EL (cell line): ENCODE data around the gene THEM4.
A peak's percentile ranks its signal among the peaks of the same experiment; 100 is the strongest.
"Not testable (repeated sequence)": the region's sequence is repeated elsewhere in the genome, so short reads cannot be mapped to it uniquely, and the experiment has no call there.

ENCODE experiments used
- DNase-seq: peaks from one replicate; pipeline ENCODE4 v3.0.0-alpha.2; 2016

Gene THEM4

GRCh38 chr1:151924691-151925587 lies 15.6 kb upstream of the THEM4 start:
- DNase-seq: no peak

- no peak for DNase-seq
Measured at GRCh38 chr1:151923422-151923821, 14.1 kb upstream of the THEM4 start.

GRCh38 chr1:151920149-151920548 lies 10.8 kb upstream of the THEM4 start:
- no peak for DNase-seq

GRCh38 chr1:151918819-151919610 lies 9.7 kb upstream of the THEM4 start:
- DNase-seq: no peak

GRCh38 chr1:151918156-151918555 lies 8.8 kb upstream of the THEM4 start:
- DNase-seq: no peak

- DNase-seq: no peak
Measured at GRCh38 chr1:151916726-151917370, 7.5 kb upstream of the THEM4 start.

- DNase-seq: no peak
Measured at GRCh38 chr1:151915061-151915686, 5.9 kb upstream of the THEM4 start.

GRCh38 chr1:151914076-151914475 lies 4.8 kb upstream of the THEM4 start:
- no peak for DNase-seq

GRCh38 chr1:151912973-151913372 lies 3.7 kb upstream of the THEM4 start:
- DNase-seq: no peak

- peak; percentile 34 for DNase-seq
Measured at GRCh38 chr1:151908228-151908691, 1.1 kb downstream of the THEM4 start.

- DNase-seq: no peak
Measured at GRCh38 chr1:151907363-151908139, 1.8 kb downstream of the THEM4 start.

GRCh38 chr1:151906324-151906645 lies 3.0 kb downstream of the THEM4 start:
- not testable (repeated sequence) for DNase-seq

GRCh38 chr1:151905443-151906323 lies 3.6 kb downstream of the THEM4 start:
- DNase-seq: peak; percentile 34

- DNase-seq: no peak
Measured at GRCh38 chr1:151905070-151905442, 4.3 kb downstream of the THEM4 start.

- no peak for DNase-seq
Measured at GRCh38 chr1:151902858-151903257, 6.5 kb downstream of the THEM4 start.

GRCh38 chr1:151900804-151901203 lies 8.5 kb downstream of the THEM4 start:
- not testable (repeated sequence) for DNase-seq

- DNase-seq: peak; percentile 18
Measured at GRCh38 chr1:151898519-151898991, 10.8 kb downstream of the THEM4 start.

- no peak for DNase-seq
Measured at GRCh38 chr1:151897991-151898431, 11.3 kb downstream of the THEM4 start.

GRCh38 chr1:151893176-151893924 lies 16.0 kb downstream of the THEM4 start:
- peak; percentile 31 for DNase-seq

- peak; percentile 72 for DNase-seq
Measured at GRCh38 chr1:151892190-151892589, 17.1 kb downstream of the THEM4 start.
